Suprapubic skin (tissue), 3 donors: ENCODE measurements around the gene KCNA5.

Experiments
- EP300 ChIP-seq: sonication (generic); formaldehyde crosslinking; IDR thresholded peaks from one replicate; pipeline ENCODE4 v1.6.1; 2017; ENCODE audit warnings: antibody characterized with exemption
- POLR2A ChIP-seq, 2 donors: fragments of 450-650 bp; IDR thresholded peaks; one replicate each; pipeline ENCODE4 v1.6.1; 2017; ENCODE audit warnings: antibody characterized with exemption in 2 of 2, mild to moderate bottlenecking in 2 of 2, moderate library complexity in 2 of 2
- TF ChIP-seq, protein P1 (sequence below), 2 donors: fragments of 200-600 bp in 1 of 2; fragments of 450-650 bp in 1 of 2; sonication (generic) in 1 of 2; IDR thresholded peaks; one replicate each; pipeline ENCODE4 v1.5.1; 2016 to 2019; ENCODE audit warnings: antibody characterized with exemption in 2 of 2, mild to moderate bottlenecking in 1 of 2, moderate library complexity in 1 of 2

DNA sequence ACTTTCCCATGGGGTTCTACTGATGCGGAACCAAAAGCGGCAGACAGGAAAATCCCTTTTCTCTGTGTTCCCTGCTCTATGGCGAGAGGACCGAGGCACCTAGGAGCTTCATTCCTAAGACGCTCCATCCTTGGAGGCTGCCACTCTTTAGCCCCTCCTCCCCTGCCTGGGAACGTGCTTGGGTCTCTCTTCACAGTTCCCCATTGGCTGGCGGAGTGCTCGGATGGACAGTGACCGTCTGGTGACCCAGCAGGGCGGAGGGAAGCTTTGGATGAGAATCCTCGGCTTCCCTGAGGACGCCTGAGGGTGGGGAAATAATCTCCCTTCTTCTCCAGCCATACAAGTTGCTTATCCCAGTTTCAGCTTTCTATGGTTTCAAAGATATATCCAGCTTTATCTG, 37.3 kb downstream of the KCNA5 start:
- TF ChIP-seq, protein P1, sequence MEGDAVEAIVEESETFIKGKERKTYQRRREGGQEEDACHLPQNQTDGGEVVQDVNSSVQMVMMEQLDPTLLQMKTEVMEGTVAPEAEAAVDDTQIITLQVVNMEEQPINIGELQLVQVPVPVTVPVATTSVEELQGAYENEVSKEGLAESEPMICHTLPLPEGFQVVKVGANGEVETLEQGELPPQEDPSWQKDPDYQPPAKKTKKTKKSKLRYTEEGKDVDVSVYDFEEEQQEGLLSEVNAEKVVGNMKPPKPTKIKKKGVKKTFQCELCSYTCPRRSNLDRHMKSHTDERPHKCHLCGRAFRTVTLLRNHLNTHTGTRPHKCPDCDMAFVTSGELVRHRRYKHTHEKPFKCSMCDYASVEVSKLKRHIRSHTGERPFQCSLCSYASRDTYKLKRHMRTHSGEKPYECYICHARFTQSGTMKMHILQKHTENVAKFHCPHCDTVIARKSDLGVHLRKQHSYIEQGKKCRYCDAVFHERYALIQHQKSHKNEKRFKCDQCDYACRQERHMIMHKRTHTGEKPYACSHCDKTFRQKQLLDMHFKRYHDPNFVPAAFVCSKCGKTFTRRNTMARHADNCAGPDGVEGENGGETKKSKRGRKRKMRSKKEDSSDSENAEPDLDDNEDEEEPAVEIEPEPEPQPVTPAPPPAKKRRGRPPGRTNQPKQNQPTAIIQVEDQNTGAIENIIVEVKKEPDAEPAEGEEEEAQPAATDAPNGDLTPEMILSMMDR (IDR thresholded peaks at IDR 0.05) = no peak
- TF ChIP-seq POLR2A (IDR thresholded peaks at IDR 0.05) (no peak), EP300 (no peak)
